ENCODE results near the gene PTPRE.

- no peak for TF ChIP-seq POLR2A (IDR thresholded peaks at IDR 0.05)
- TF ChIP-seq, protein P1, sequence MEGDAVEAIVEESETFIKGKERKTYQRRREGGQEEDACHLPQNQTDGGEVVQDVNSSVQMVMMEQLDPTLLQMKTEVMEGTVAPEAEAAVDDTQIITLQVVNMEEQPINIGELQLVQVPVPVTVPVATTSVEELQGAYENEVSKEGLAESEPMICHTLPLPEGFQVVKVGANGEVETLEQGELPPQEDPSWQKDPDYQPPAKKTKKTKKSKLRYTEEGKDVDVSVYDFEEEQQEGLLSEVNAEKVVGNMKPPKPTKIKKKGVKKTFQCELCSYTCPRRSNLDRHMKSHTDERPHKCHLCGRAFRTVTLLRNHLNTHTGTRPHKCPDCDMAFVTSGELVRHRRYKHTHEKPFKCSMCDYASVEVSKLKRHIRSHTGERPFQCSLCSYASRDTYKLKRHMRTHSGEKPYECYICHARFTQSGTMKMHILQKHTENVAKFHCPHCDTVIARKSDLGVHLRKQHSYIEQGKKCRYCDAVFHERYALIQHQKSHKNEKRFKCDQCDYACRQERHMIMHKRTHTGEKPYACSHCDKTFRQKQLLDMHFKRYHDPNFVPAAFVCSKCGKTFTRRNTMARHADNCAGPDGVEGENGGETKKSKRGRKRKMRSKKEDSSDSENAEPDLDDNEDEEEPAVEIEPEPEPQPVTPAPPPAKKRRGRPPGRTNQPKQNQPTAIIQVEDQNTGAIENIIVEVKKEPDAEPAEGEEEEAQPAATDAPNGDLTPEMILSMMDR (IDR thresholded peaks at IDR 0.05) = no peak
- TF ChIP-seq EP300 (IDR thresholded peaks at IDR 0.05) = no peak
- no peak for TF ChIP-seq POLR2AphosphoS5 (IDR thresholded peaks at IDR 0.05)
Measured at GRCh38 chr10:127966875-127967274, 60.0 kb downstream of the PTPRE start.

All from upper lobe of left lung (tissue), 4 donors.